ENCODE measurements around the gene PCDHGC3.

Gene PCDHGC3

DNA sequence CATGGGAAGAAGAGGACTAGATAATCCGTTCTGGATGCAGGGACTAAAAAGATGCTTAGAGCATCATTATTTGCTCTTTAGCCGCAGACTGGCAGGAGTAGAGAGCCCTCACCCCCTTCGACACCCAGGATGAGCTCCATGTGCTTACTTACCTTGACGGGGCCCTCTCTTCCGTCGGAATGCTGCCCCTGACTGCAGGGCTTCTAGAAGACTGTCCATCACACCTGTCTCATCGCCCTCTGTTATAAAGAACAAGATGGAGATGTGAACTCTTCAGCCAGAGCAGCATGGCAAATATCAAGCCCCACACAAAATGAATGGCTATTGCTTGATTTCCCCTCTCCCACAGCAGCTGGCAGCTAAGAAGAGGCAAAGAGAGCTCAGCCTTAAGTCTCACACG is 48.2 kb downstream of the PCDHGC3 start:
- no peak for DNase-seq (ENCODE audit: low spot score)

DNA sequence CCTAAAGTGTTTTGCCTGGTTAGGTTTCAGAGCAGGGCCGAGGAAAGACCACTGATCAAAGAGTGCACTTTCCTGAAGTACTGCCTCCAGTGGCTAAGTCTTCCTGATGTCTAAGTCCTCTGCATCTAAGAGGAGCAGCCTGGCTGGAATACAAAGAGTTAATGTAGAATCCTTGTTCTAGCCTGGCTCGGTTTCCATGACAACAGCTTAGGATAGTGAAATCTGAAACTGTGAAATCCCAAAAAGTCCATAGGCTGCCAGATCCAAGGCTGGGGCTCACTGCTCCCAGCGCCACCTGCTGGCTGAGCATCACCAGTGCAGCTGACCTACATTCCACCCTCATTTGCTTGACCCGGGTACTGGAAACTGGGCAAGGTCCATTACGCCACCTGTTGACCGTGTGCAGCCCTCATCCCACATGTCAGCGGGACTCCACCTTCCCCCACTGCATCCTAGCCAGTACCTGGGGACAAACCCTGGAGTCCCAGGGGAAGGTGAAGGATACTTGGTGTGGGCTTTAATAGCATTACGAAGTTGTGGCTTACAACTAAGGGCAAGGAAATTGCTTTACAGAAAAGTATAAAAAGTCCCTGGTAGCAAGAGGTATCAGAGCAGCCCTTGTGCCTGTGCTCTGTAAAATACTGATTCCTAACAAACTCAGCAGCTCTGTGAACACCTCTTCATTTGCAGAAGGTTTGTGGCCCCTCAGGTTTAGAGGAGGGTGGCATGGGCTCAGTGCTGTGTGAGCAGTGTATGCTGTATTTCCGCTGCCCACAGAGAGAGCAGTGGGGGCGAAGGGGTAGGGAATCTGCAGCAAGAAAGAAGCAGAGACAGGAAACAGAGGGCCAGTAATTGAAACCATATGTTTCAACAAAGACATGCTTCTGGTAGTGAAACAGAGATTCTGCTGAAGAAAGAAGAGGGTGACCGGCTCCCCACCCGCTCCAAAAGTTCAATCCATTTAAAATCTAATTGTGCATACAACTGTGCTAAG is 49.1 kb downstream of the PCDHGC3 start:
- peak; percentile 53 for DNase-seq (ENCODE audit: low spot score)

DNA sequence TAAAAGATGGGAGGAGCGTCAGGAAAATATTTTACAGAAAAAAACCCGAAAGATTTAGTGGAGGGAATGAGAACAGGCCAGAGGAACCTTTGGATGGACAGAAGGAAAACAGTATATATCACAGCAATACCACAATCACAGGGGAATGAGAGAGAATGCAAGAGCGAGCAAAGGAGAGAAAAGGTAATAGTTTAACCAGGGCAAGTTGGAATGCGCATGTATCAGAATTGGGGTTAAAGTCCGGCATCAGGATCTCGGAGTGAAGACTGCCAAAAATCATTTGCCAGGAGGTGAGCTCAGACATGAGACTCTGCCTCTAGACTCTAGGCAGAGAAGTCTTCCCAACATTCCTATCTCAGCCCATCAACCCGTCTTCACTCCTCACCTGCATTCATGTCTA is 49.9 kb downstream of the PCDHGC3 start:
- no peak for DNase-seq (ENCODE audit: low spot score)

DNA sequence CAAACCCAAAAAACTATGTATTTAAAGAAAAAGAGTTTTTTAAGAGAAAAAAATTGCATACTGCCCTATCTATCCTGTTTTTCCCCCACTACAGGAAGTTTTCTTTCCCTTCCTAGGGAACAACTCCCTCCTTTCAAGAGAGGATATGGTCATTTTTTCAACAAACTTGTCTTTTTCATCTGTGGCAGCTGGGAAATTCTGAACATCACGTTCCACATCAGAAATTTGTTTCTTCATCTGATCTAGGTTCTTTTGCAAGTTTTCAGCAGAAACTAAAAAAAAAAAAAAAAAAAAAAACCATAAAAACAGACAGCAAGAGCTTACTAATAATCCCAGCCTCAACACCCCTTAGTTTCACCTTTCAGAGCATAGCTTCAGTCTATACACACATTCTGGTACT is 51.7 kb downstream of the PCDHGC3 start:
- DNase-seq (ENCODE audit: low spot score), result no peak

Data from CD4-positive, alpha-beta T cell treated with Interleukin-2 at 100 ng/mL for 4 hours (primary cell).